ENCODE measurements around the gene ST3GAL2. TPM values are rescaled to one million over a fixed set of nuclear protein-coding genes. Genes with fewer than 3 reads are reported as not detected.
A peak's percentile ranks its signal among the peaks of the same experiment; 100 is the strongest.

The ST3GAL2 gene
- total and polyA plus RNA-seq, 2 donors (not counting 3 experiments of a cell fraction or from before 2014, with no cell fraction given) = 23.0 to 50.4 TPM

GRCh38 chr16:70455910-70456309 is 17.0 kb upstream of the ST3GAL2 start:
- Histone ChIP-seq H3K27me3 (ENCODE audit: control insufficient read depth in 2 of 2, insufficient read depth in 2 of 2, low read length in 2 of 2) (no peaks in the 10 kb centered on the region), H3K9me1 (replicated peaks; ENCODE audit: control insufficient read depth, extremely low read depth, insufficient read depth, low read length) (no peaks in the 10 kb centered on the region), H3K4me1 (ENCODE audit: control insufficient read depth, extremely low read depth, insufficient read depth, low read length) (peaks cover 6% of the 10 kb centered on the region), H2AFZ (ENCODE audit: low read depth, low read length) (no peak overlapping the region), H3K27ac (ENCODE audit: insufficient read depth, low read depth, low read length) (no peak overlapping the region), H3K79me2 (ENCODE audit: control insufficient read depth, insufficient read depth, low read length) (no peaks in the 10 kb centered on the region), H3K9ac (replicated peaks; ENCODE audit: extremely low read depth, insufficient read depth, low read length) (no peak overlapping the region), H3K9me3 (replicated peaks; ENCODE audit: control insufficient read depth, insufficient read depth, low read length) (no peaks in the 10 kb centered on the region), H3K36me3 (ENCODE audit: control insufficient read depth in 2 of 2, extremely low read depth in 1 of 2, insufficient read depth in 2 of 2, low read length in 2 of 2) (no peaks in the 10 kb centered on the region), H3K4me3 (replicated peaks in 1 of 3; ENCODE audit: insufficient read depth in 1 of 3, low read depth in 1 of 3, low read length in 3 of 3) (no peak overlapping the region), H4K20me1 (replicated peaks; ENCODE audit: control insufficient read depth, extremely low read depth, insufficient read depth, low read length) (no peaks in the 10 kb centered on the region), H3K4me2 (ENCODE audit: insufficient read depth, low read length) (no peak overlapping the region)
- intact Hi-C loops (cut with micrococcal nuclease) (no loop called here), dilution Hi-C loops (cut with MboI; ENCODE audit: extremely low pct_ligation_motif_present, low sequenced_read_pairs) (no loop called here)
- TF ChIP-seq JUN (IDR thresholded peaks at IDR 0.05; ENCODE audit: borderline replicate concordance, insufficient read depth, insufficient read length, low read depth) = no peak
- ChIA-PET POLR2A (interaction anchor here (0.5 to 0.6 kb wide), 2 partner anchors 67 to 82 kb away, joined by 4 to 6 read pairs; partner anchors contain the start of gene COG4), CTCF (interaction anchor here (0.7 to 1.0 kb wide), 2 partner anchors 9 to 86 kb away, joined by 3 read pairs; no protein-coding TSS in a partner anchor)
- no peak for DNase-seq (ENCODE audit: low read depth, low spot score)
- FAIRE-seq = no peak
- BruUV-seq (replicated peaks) = no TSS peak

DNA sequence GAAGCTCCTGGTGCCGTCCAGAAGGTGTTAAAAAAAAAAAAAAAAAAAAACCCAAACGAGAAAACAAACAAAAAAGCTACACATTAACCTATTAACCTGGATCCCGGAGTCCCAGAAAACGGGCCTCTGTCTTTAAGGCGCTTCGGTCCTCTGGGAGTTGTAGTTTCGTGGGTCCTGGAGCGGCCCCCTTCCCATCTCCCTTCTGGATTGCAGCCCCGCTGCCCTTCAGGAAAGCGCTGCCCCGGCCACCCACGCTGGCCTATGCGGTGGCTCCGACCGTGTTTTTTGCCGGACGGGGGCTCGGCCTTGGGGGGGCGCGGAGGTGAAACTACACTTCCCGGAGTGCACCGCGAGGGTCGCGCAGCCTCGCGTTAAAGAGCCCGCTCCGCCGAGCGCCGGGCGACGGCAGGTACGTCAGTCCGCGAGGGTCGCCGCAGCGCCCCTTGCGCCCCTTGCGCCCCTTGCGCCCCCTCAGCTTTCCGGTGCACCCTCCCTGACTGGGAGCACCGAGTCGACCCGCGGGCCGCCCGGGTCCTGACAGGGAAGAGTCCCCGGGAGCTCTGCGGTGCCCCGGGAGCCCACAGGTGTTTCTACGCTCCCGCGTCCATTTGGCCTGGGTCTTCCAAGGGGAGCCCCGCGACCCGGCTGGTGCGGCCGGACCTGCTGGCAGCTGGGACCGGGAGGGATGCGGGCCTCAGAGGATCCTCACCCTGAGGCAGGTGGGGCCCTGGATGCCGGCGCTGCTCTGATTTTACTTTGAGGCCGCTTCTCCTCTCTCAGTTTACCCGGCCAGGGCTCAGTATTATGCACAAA is 15.5 kb upstream of the ST3GAL2 start, which contains the start of gene FCSK:
FCSK (plus strand) TSS at position 374 of the 813 bp plus-strand sequence. CDS start 8,596 bp downstream, outside the sequence.
- Histone ChIP-seq H3K9ac (replicated peaks; ENCODE audit: extremely low read depth, insufficient read depth, low read length) (peak within 1 kb of the TSS; percentile 99), H3K9me1 (replicated peaks; ENCODE audit: control insufficient read depth, extremely low read depth, insufficient read depth, low read length) (no peaks in the 10 kb centered on the region), H3K27me3 (ENCODE audit: control insufficient read depth in 2 of 2, insufficient read depth in 2 of 2, low read length in 2 of 2) (no peaks in the 10 kb centered on the region), H3K27ac (ENCODE audit: insufficient read depth, low read depth, low read length) (peak within 1 kb of the TSS; percentile 100), H2AFZ (ENCODE audit: low read depth, low read length) (peak within 1 kb of the TSS; percentile 96), H3K9me3 (replicated peaks; ENCODE audit: control insufficient read depth, insufficient read depth, low read length) (no peaks in the 10 kb centered on the region), H3K4me2 (ENCODE audit: insufficient read depth, low read length) (peak within 1 kb of the TSS; percentile 98), H3K4me1 (ENCODE audit: control insufficient read depth, extremely low read depth, insufficient read depth, low read length) (peaks cover 6% of the 10 kb centered on the region), H4K20me1 (replicated peaks; ENCODE audit: control insufficient read depth, extremely low read depth, insufficient read depth, low read length) (no peaks in the 10 kb centered on the region), H3K79me2 (ENCODE audit: control insufficient read depth, insufficient read depth, low read length) (no peaks in the 10 kb centered on the region), H3K36me3 (ENCODE audit: control insufficient read depth in 2 of 2, extremely low read depth in 1 of 2, insufficient read depth in 2 of 2, low read length in 2 of 2) (no peaks in the 10 kb centered on the region), H3K4me3 (replicated peaks in 1 of 3; ENCODE audit: insufficient read depth in 1 of 3, low read depth in 1 of 3, low read length in 3 of 3) (peak within 1 kb of the TSS; percentile 72 to 95 (median 89))
- DNase-seq (ENCODE audit: low read depth, low spot score) = peak; percentile 86
- no TSS peak for BruUV-seq (replicated peaks)
- dilution Hi-C loops (cut with MboI; ENCODE audit: extremely low pct_ligation_motif_present, low sequenced_read_pairs) = no loop called here
- TF ChIP-seq POLR2A (IDR thresholded peaks at IDR 0.05; ENCODE audit: low read depth, low read length) (peak; percentile 33), POLR2AphosphoS5 (IDR thresholded peaks at IDR 0.05; ENCODE audit: insufficient read depth, low read depth, low read length) (peak; percentile 43), FOS (IDR thresholded peaks at IDR 0.05; ENCODE audit: borderline replicate concordance, insufficient read depth, low read length) (no peak)
- CTCF ChIA-PET = interaction anchor here (0.6 to 2.8 kb wide), 11 partner anchors 11 to 84 kb away, joined by 3 to 12 read pairs (median 3); no protein-coding TSS in a partner anchor
- intact Hi-C loops (cut with micrococcal nuclease) = loop anchor here (1.0 kb wide), 4 partner anchors 15 to 73 kb away; partner anchors contain the start of gene ST3GAL2
- POLR2A ChIA-PET = interaction anchor here (0.6 to 0.7 kb wide), 3 partner anchors 42 to 292 kb away, joined by 3 to 6 read pairs (median 3); no protein-coding TSS in a partner anchor
- FAIRE-seq = peak; percentile 85

Data from endothelial cell of umbilical vein (primary cell).